Smooth muscle cell of the coronary artery (primary cell): ENCODE measurements around the gene FBXL3. TPM values are rescaled to one million over a fixed set of nuclear protein-coding genes. Genes with fewer than 3 reads are reported as not detected.

Experiments
- total RNA-seq: library from RNA; depleted of rRNA; stranded (reverse); fragments of >200 nt; gene quantifications from 2 replicates; pipeline ENCODE4 v1.2.3, GENCODE V29; 2014; ENCODE audit warnings: low replicate concordance

The FBXL3 gene, protein sequence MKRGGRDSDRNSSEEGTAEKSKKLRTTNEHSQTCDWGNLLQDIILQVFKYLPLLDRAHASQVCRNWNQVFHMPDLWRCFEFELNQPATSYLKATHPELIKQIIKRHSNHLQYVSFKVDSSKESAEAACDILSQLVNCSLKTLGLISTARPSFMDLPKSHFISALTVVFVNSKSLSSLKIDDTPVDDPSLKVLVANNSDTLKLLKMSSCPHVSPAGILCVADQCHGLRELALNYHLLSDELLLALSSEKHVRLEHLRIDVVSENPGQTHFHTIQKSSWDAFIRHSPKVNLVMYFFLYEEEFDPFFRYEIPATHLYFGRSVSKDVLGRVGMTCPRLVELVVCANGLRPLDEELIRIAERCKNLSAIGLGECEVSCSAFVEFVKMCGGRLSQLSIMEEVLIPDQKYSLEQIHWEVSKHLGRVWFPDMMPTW
- 39.8 and 45.7 TPM in 2 replicates for total RNA-seq

DNA sequence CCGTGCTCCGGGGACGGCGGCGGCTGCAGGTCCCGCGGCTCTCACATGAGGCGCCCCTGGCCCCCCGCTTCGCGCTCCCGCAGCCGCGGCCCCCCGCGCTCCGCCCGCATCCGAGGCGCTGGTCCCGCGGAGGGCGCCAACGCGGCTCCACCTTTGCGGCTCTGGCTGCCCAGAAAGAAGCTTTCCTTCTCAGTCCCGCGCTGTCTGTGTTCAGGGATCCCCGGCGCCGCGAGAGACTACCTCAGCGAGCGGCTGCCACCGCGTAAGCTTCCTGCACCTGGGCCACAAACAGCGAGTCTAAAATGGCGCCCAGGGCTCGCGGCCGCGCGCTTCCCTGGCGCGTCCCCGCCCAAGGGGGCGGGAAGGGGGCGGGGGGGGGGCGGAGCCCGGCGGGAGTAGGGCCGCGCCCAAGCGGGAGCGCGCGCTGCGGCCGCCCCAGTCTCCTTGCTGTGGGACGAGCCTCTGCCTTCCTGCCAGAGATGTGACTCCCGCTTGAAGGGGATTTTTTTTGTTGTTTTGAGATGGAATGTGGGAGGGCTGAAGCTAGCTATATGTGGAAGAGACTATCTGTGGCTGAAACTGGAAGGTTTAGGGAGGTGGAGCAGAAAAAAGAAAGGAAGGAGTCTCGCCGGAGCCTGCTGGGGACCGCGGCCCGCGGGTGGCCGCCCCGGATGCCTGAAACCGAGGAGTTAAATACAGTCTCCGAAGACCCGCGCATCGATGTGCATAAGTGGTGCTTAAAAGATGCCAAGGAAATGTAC, at the start of gene FBXL3:
Gene FBXL3, minus strand, starts transcription at position 299 of the 761 bp plus-strand sequence. CDS start 5,299 bp downstream, outside the sequence.

GRCh38 chr13:76991796-76992547, 35.0 kb downstream of the FBXL3 start, which contains the start of gene CLN5:
TSS of gene CLN5 (plus strand) at chr13:76992081. CDS start at chr13:76992099, 18 bp downstream.

Other genes with a start within 250 kb of the FBXL3 start
- gene KCTD12, start 140.8 kb downstream of the FBXL3 start, total RNA-seq: 16.7 and 67.5 TPM in 2 replicates
- gene ACOD1, start 78.6 kb downstream of the FBXL3 start, total RNA-seq: not detected in 2 replicates
- gene CLN5, start 35.1 kb downstream of the FBXL3 start, total RNA-seq: 17.9 and 22.7 TPM in 2 replicates